KMS-11 (cell line): ENCODE data around the gene STIM1.

Experiments
- H2AFZ ChIP-seq: fragments of 200-600 bp; sonication (generic); 2 replicates; pipeline ENCODE4 v1.6.1; 2016; ENCODE audit warnings: antibody characterized with exemption, mixed run types, low read depth
- H3K27ac ChIP-seq: fragments of 200-600 bp; sonication (generic); 2 replicates; pipeline ENCODE4 v1.6.1; 2016; ENCODE audit warnings: mild to moderate bottlenecking, mixed run types
- H3K27me3 ChIP-seq: fragments of 200-600 bp; sonication (generic); 2 replicates; pipeline ENCODE4 v1.6.1; 2017; ENCODE audit warnings: mild to moderate bottlenecking, low read depth, mixed run types, moderate library complexity; ENCODE audit not compliant: insufficient read depth
- H3K36me3 ChIP-seq: fragments of 200-600 bp; sonication (generic); 2 replicates; pipeline ENCODE4 v1.6.1; 2017; ENCODE audit warnings: mild to moderate bottlenecking, mixed run types; ENCODE audit not compliant: insufficient read depth
- H3K4me1 ChIP-seq: fragments of 200-600 bp; sonication (generic); 2 replicates; pipeline ENCODE4 v1.6.1; 2016; ENCODE audit warnings: mild to moderate bottlenecking, low read depth, mixed run types; ENCODE audit not compliant: poor library complexity, severe bottlenecking
- H3K4me2 ChIP-seq: fragments of 200-600 bp; sonication (generic); 2 replicates; pipeline ENCODE4 v1.7.0; 2016; ENCODE audit warnings: mild to moderate bottlenecking, mixed run types
- H3K4me3 ChIP-seq: fragments of 200-600 bp; sonication (generic); IDR thresholded peaks from 2 replicates; pipeline ENCODE4 v1.6.1; 2017; ENCODE audit warnings: low read depth, low read length, mixed read lengths; ENCODE audit not compliant: insufficient read depth
- H3K79me2 ChIP-seq: fragments of 200-600 bp; sonication (generic); 2 replicates; pipeline ENCODE4 v1.6.1; 2016; ENCODE audit warnings: low read depth, mixed run types; ENCODE audit not compliant: insufficient read depth
- H3K9ac ChIP-seq: fragments of 200-600 bp; sonication (generic); 2 replicates; pipeline ENCODE4 v1.6.1; 2016; ENCODE audit warnings: mild to moderate bottlenecking, mixed run types
- H4K20me1 ChIP-seq: fragments of 200-600 bp; sonication (generic); 2 replicates; pipeline ENCODE4 v1.6.1; 2016; ENCODE audit warnings: mild to moderate bottlenecking, mixed run types; ENCODE audit not compliant: insufficient read depth
- CTCF ChIP-seq: fragments of 200-600 bp; sonication (generic); conservative IDR thresholded peaks from 2 replicates; pipeline ENCODE4 v1.6.1; 2017; ENCODE audit warnings: low read depth, mild to moderate bottlenecking, antibody characterized with exemption, low read length, moderate library complexity, mixed read lengths

Gene STIM1

GRCh38 chr11:3817181-3817800 is 38.2 kb upstream of the STIM1 start:
- no peak overlapping the region for H3K27ac ChIP-seq
- no peaks in the 10 kb centered on the region for H3K79me2 ChIP-seq
- no peaks in the 10 kb centered on the region for H4K20me1 ChIP-seq
- TF ChIP-seq CTCF = no peak
- no peak overlapping the region for H3K9ac ChIP-seq
- no peak overlapping the region for H3K4me3 ChIP-seq
- no peaks in the 10 kb centered on the region for H3K4me1 ChIP-seq
- no peak overlapping the region for H3K4me2 ChIP-seq
- H2AFZ ChIP-seq = no peak overlapping the region
- H3K36me3 ChIP-seq = no peaks in the 10 kb centered on the region
- no peaks in the 10 kb centered on the region for H3K27me3 ChIP-seq

- Histone ChIP-seq H3K79me2 (no peaks in the 10 kb centered on the region), H3K4me3 (no peak overlapping the region), H3K9ac (no peak overlapping the region), H3K36me3 (no peaks in the 10 kb centered on the region), H3K27me3 (no peaks in the 10 kb centered on the region), H4K20me1 (no peaks in the 10 kb centered on the region), H3K4me2 (no peak overlapping the region), H3K4me1 (no peaks in the 10 kb centered on the region), H3K27ac (no peak overlapping the region), H2AFZ (no peak overlapping the region)
- no peak for TF ChIP-seq CTCF
Measured at GRCh38 chr11:3820971-3821370, 34.5 kb upstream of the STIM1 start.

GRCh38 chr11:3822312-3822711 is 33.2 kb upstream of the STIM1 start:
- H3K4me2 ChIP-seq = no peak overlapping the region
- H3K4me1 ChIP-seq = no peaks in the 10 kb centered on the region
- TF ChIP-seq CTCF = no peak
- no peak overlapping the region for H2AFZ ChIP-seq
- no peaks in the 10 kb centered on the region for H3K36me3 ChIP-seq
- H3K27ac ChIP-seq = no peak overlapping the region
- H3K9ac ChIP-seq = no peak overlapping the region
- H3K79me2 ChIP-seq = no peaks in the 10 kb centered on the region
- no peak overlapping the region for H3K4me3 ChIP-seq
- no peaks in the 10 kb centered on the region for H3K27me3 ChIP-seq
- no peaks in the 10 kb centered on the region for H4K20me1 ChIP-seq

GRCh38 chr11:3823303-3823702 is 32.2 kb upstream of the STIM1 start:
- H3K4me1 ChIP-seq = no peaks in the 10 kb centered on the region
- no peaks in the 10 kb centered on the region for H4K20me1 ChIP-seq
- TF ChIP-seq CTCF = no peak
- H3K4me3 ChIP-seq = no peak overlapping the region
- H2AFZ ChIP-seq = no peak overlapping the region
- H3K9ac ChIP-seq = no peak overlapping the region
- H3K36me3 ChIP-seq = no peaks in the 10 kb centered on the region
- H3K4me2 ChIP-seq = no peak overlapping the region
- H3K27ac ChIP-seq = no peak overlapping the region
- no peaks in the 10 kb centered on the region for H3K79me2 ChIP-seq
- H3K27me3 ChIP-seq = no peaks in the 10 kb centered on the region
